ENCODE results near the gene CAST.
"Not testable (repeated sequence)": the region's sequence is repeated elsewhere in the genome, so short reads cannot be mapped to it uniquely, and the experiment has no call there.

CAST gene

DNA sequence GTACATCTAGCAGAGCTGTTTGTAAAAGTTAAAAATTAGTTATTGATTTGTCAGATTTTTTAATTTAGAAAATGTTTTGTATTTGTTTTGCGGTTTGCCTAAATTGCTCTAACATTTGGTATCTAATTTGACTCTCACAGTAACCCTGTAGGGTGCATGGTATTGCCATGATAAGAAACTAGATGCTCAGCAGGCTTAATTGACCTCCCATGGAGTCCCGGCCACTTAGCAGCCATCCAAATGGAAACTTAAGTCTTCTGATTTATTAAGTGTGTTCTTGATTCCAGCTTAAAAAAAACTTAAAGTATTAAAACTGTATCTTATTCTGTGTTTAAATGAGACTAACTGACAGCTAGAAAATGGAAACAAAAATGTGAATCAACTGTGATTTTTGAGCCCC lies 54.5 kb downstream of the CAST start:
- DNase-seq, result no peak

- peak; percentile 23 for DNase-seq
These were observed 55.7 kb downstream of the CAST start for GRCh38 chr5:96717874-96718273.

GRCh38 chr5:96718635-96719077 lies 56.5 kb downstream of the CAST start:
- DNase-seq, result peak; percentile 88

DNA sequence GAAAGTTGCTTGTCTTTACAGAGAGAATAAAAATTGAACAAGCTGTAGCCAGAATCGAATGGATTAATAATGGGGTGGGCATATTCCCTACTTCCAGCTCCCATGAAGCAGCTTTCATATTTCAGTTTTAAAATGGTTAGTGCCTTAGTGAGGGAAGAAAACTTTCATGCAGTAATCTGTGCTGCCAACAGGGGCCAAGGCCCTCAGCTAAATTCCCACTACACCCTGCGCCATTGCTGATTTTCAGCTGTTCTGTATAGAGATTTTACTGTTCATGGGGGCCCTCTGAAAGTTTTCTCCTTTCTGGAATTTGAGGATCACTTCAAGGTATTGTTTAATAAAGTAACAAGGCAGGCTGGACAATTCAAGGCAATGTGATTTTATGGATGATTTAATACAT lies 58.2 kb downstream of the CAST start:
- no peak for DNase-seq

GRCh38 chr5:96721351-96721977 lies 59.3 kb downstream of the CAST start:
- DNase-seq, result peak; percentile 17

DNA sequence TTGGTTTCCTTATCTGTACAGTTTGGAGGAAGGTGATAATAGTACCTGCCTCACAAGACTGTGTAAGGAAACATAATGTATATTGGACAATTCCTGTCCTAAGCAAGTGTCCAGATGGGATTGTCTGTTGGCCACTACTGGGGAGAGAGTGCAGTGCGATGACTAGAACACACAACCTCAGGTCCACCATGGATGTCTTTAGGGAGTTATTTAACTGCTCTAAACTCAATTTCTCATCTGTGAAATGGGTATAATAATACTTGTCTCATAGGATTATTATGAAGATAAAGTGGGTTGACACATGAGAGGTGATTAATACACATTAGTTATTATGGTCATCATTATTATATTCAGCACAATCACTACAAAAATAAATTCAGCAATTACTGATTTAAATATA lies 63.1 kb downstream of the CAST start:
- no peak for DNase-seq

DNA sequence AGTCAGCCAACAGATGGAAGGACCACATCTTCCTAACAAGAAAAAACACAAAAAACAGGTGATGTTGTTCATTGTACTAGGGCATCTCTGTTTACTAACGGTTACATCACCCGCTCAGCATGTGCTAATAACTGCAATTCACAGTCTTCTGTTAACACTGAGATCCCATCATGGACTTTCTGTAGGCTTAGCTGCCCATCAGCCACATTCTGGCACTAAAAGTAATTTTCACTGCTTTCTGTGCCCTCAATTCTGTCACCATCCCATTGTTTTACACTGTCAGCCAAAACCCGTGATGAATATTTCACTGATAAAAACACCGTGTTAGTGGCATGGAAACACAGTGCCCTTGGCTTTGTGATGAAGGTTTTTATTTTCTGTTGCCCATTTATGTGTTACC lies 64.6 kb downstream of the CAST start:
- DNase-seq, result no peak

GRCh38 chr5:96729156-96729555 lies 67.0 kb downstream of the CAST start:
- DNase-seq, result no peak

- peak; percentile 90 for DNase-seq
These were observed 68.4 kb downstream of the CAST start for GRCh38 chr5:96730586-96730985.

DNA sequence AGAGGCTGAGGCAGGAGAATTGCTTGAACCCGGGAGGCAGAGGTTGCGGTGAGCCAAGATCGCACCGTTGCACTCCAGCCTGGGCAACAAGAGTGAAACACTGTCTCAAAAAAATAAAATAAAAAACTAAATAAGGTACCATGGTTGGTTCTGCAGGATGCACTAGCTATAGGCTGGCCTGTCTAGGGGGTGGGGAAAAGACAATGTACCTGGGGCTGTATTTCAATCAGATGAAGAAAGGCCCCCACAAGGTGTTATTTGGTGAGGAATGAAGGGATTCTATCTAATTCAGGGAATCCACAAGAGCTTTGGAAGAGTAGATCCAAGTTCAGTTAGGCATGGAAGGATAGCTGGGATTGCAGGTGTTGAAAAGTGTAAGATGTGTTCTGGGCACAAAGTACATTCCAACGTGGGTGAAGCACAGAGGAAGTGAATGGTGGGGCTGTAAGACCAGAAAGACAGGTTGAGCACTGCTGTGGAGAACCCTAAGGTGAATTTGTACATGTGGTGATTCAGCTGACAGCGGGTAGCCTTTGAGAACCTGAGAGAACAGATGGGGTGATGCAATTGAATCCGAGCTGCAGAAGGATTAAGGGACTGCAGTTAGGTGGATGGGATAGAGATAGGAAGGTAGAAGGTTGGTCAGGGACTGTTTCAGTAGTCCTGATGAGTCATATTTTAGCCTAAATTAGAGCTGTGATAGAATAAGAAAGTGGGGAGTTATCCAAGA lies 71.8 kb downstream of the CAST start:
- no peak for DNase-seq

DNA sequence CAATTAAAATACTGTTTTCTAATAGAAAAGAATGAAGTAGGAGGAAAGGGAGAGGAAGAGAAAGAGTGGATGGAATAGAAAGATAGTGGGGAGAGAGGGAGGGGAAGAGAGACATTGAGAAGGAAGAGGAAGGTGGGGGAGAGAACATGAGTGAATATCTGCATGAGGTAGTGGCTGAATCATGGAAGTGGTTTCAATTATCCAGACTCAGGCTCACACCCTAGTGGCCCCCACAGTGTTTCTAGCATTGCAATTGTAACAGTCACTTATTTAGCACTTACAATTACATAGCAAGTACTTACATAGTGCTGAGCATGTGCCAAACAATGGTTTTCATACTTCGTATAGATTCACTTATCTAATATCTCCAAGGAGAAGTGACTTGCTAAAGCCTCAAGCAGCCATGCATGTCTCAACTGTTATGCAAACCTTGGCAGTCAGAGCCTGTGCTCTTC lies 72.7 kb downstream of the CAST start:
- no peak for DNase-seq

- no peak for DNase-seq
These were observed 74.8 kb downstream of the CAST start for GRCh38 chr5:96736937-96737336.

- DNase-seq, result no peak
These were observed 78.9 kb downstream of the CAST start for GRCh38 chr5:96741106-96741505.

DNA sequence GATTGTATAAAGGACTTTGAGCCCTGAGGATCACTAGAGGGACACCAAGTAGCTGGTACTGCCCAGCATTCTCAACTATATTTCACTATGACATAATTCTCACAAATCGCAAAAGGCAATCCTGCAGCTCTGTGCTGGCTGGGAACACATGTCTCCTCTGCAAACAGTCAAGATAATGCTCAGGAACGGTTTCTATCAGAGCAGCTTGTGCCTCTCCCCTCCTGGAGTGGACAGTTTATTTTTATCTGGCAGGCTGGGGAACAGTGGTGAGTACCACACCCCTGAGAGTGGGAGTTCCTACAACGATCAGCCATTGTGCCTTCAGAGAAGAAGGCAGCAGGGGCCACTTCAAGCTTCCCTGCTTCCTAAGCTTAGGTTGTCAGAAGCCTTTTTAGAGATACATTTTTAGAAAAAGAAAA lies 79.7 kb downstream of the CAST start:
- no peak for DNase-seq

DNA sequence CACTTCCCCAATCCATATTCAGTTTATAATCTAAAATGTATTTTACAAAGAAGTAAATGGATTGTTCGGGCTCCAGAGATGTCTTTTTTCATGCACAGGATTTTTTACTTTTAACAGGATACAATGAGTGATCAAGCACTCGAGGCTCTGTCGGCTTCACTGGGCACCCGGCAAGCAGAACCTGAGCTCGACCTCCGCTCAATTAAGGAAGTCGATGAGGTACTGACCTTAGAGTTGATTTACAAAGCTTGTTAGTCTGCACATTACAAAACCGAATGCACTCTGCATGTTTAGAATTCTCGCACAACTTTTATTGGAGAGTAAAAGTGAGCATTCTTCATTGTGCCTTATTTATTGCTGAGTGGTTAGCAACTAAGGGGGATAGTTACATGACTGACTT lies 80.4 kb downstream of the CAST start:
- DNase-seq, result no peak

- DNase-seq, result no peak
These were observed 81.0 kb downstream of the CAST start for GRCh38 chr5:96743065-96743768.

DNA sequence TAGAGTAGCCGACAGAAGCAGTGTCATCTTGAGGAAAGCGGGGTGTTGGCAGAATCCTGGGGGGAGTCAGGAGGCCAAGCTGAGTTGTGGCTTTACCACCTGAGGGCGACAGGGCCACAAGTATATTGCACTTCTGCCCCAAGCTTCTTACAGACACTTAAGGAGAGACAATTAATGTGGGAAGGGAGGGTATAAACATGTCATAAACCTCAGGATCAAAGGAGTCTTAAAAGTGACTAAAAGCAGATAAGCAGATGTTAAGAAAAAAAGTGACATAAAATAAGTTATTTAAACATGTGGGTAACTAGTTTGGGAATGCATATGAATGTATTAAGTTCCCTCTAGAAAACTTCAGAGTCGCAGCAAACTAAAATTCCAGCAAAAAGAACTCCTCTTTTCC lies 81.6 kb downstream of the CAST start:
- no peak for DNase-seq

GRCh38 chr5:96744218-96744617 lies 82.0 kb downstream of the CAST start:
- not testable (repeated sequence) for DNase-seq

DNA sequence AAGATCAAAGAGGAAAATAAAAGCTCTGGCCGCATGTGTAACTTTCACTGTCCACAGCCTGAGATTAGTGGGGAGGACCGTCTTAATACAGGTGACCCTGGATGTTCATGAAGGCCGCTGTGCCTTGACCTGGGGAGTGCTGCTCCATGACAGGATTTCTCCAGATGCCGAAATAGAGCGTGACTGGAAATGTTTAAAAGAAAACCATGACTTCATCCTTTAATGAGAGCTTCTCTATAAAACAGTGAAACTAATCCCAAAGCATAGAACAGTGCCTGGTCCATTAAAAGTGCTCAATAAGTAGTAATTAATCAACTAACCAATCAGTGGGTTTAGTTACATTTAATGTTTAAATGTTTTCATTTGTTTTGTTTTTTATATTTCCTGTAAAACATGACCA lies 82.8 kb downstream of the CAST start:
- no peak for DNase-seq

- no peak for DNase-seq
These were observed 83.8 kb downstream of the CAST start for GRCh38 chr5:96745844-96746531.

DNA sequence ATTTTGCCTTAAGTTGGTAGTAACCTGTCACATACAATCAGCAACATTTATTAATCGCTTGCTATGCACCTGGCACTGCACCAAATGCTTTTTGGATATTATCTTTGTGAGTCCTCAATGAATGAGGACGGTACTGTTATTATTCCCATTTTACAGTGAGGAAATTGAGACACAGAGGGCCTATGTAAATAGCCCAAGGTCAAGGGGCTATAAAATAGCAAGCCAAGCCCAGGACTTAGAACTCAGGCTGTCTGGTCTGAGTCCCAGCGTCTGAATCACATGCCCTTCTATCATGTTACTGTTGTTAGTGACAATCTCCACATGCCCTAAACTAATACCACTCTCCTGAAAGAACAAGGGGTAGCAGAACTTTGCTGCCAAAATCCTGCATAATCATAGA lies 85.5 kb downstream of the CAST start:
- no peak for DNase-seq

- no peak for DNase-seq
These were observed 88.1 kb downstream of the CAST start for GRCh38 chr5:96750110-96750822.

All from NCI-H2029 (cell line).